SK-N-SH (cell line): ENCODE data around the gene STIM1. TPM values are rescaled to one million over a fixed set of nuclear protein-coding genes. Genes with fewer than 3 reads are reported as not detected.

Experiments
- CTCF ChIA-PET: fragments of 300-600, 350-600 bp; formaldehyde crosslinking; extraction: SDS; loops from one replicate; lab custom pipeline; 2021; lab: Yijun Ruan, JAX
- POLR2A ChIA-PET: fragments of 350-600 bp; sonication (Branson Sonifier 250); formaldehyde crosslinking; extraction: SDS; loops from one replicate; lab custom pipeline; 2020; ENCODE audit warnings: antibody characterized with exemption, inconsistent platforms; lab: Yijun Ruan, JAX
- DNase-seq: peaks from one replicate; pipeline ENCODE4 v3.0.0; 2012
- H2AFZ ChIP-seq: fragments of 200-600 bp; sonication (generic); 2 replicates; pipeline ENCODE4 v1.8.1; 2016; ENCODE audit warnings: antibody characterized with exemption, mild to moderate bottlenecking, low read depth
- H3F3A ChIP-seq: fragments of 200-600 bp; sonication (generic); replicated peaks from 2 replicates; pipeline ENCODE3; 2016; ENCODE audit warnings: antibody characterized with exemption, mild to moderate bottlenecking; ENCODE audit not compliant: insufficient read depth
- H3K27ac ChIP-seq, 2 experiments: fragments of 200-500 bp in 1 of 2; fragments of 200-600 bp in 1 of 2; sonication (Bioruptor generic) in 1 of 2; sonication (generic), shearing (Covaris generic) in 1 of 2; 2 replicates each; pipeline versions ENCODE4 v1.5.1 to v1.6.1; 2014 to 2016; ENCODE audit warnings: low read depth in 2 of 2, inconsistent platforms in 1 of 2, low read length in 1 of 2, mild to moderate bottlenecking in 1 of 2, mixed read lengths in 1 of 2
- H3K27me3 ChIP-seq: fragments of 200-600 bp; sonication (generic), shearing (Covaris generic); 2 replicates; pipeline ENCODE4 v1.6.1; 2016; ENCODE audit warnings: mixed run types; ENCODE audit not compliant: insufficient read depth
- H3K36me3 ChIP-seq, 2 experiments: fragments of 200-500 bp in 1 of 2; fragments of 200-600 bp in 1 of 2; sonication (Bioruptor generic) in 1 of 2; sonication (generic) in 1 of 2; replicated peaks in 1 of 2; 2 replicates each; pipeline versions ENCODE3 to v1.5.1; 2014 to 2016; ENCODE audit warnings: low read length in 1 of 2, mild to moderate bottlenecking in 1 of 2; ENCODE audit not compliant: insufficient read depth in 2 of 2, control insufficient read depth in 1 of 2
- H3K4me1 ChIP-seq, 2 experiments: fragments of 200-500 bp in 1 of 2; fragments of 200-600 bp in 1 of 2; sonication (Bioruptor generic) in 1 of 2; sonication (generic), shearing (Covaris generic) in 1 of 2; 2 replicates each; pipeline versions ENCODE4 v1.5.1 to v1.6.1; 2014 to 2016; ENCODE audit warnings: low read depth in 1 of 2, low read length in 1 of 2, mixed run types in 1 of 2; ENCODE audit not compliant: insufficient read depth in 2 of 2, control insufficient read depth in 1 of 2
- H3K4me2 ChIP-seq: fragments of 200-600 bp; sonication (generic), shearing (Covaris generic); 2 replicates; pipeline ENCODE4 v1.6.1; 2017; ENCODE audit warnings: mixed run types
- H3K4me3 ChIP-seq, 2 experiments: fragments of 200-500 bp in 1 of 2; fragments of 200-600 bp in 1 of 2; sonication (Bioruptor generic) in 1 of 2; sonication (generic), shearing (Covaris generic) in 1 of 2; 2 replicates each; pipeline versions ENCODE4 v1.5.1 to v1.8.1; 2014 to 2016; ENCODE audit warnings: low read depth in 2 of 2, inconsistent platforms in 1 of 2, low read length in 1 of 2, mild to moderate bottlenecking in 1 of 2, mixed read lengths in 1 of 2, moderate library complexity in 1 of 2
- H3K79me2 ChIP-seq: fragments of 200-600 bp; sonication (generic); 2 replicates; pipeline ENCODE4 v1.8.1; 2017; ENCODE audit warnings: mild to moderate bottlenecking; ENCODE audit not compliant: insufficient read depth
- H3K9ac ChIP-seq: fragments of 200-600 bp; sonication (generic); 2 replicates; pipeline ENCODE4 v1.6.1; 2017; ENCODE audit warnings: mixed run types
- H3K9me2 ChIP-seq: fragments of 200-600 bp; sonication (generic); 2 replicates; pipeline ENCODE4 v1.6.1; 2017; ENCODE audit warnings: mixed run types
- H3K9me3 ChIP-seq: fragments of 200-600 bp; sonication (generic); 2 replicates; pipeline ENCODE4 v1.6.1; 2017; ENCODE audit warnings: mixed run types, mild to moderate bottlenecking, moderate library complexity
- H4K20me1 ChIP-seq: fragments of 200-600 bp; sonication (generic); 2 replicates; pipeline ENCODE4 v1.6.1; 2017; ENCODE audit warnings: mild to moderate bottlenecking, mixed run types; ENCODE audit not compliant: insufficient read depth
- CHD2 ChIP-seq: fragments of 150-350 bp; IDR thresholded peaks from 2 replicates; pipeline ENCODE4 v1.6.1; 2018; ENCODE audit warnings: low read length; ENCODE audit not compliant: partially characterized antibody
- ELF1 ChIP-seq: IDR thresholded peaks from 2 replicates; pipeline ENCODE4 v1.4.0; 2012
- FOSL2 ChIP-seq: IDR thresholded peaks from 2 replicates; pipeline ENCODE4 v1.4.0; 2012; ENCODE audit warnings: low read depth, mild to moderate bottlenecking, moderate library complexity, borderline replicate concordance
- FOXM1 ChIP-seq: IDR thresholded peaks from 2 replicates; pipeline ENCODE4 v1.4.0; 2012; ENCODE audit warnings: low read depth, mild to moderate bottlenecking
- GATA2 ChIP-seq: sonication (generic); formaldehyde crosslinking; IDR thresholded peaks from 2 replicates; pipeline ENCODE4 v1.5.0; 2020; ENCODE audit warnings: mild to moderate bottlenecking, missing genetic modification reagents
- IRF3 ChIP-seq: fragments of 150-350 bp; IDR thresholded peaks from 2 replicates; pipeline ENCODE4 v1.6.1; 2016; ENCODE audit warnings: mild to moderate bottlenecking, low read depth, low read length
- MEF2A ChIP-seq: IDR thresholded peaks from 2 replicates; pipeline ENCODE4 v1.4.0; 2012; ENCODE audit warnings: low read depth, borderline replicate concordance
- MXI1 ChIP-seq: IDR thresholded peaks from 2 replicates; pipeline ENCODE4 v1.6.1; 2012; ENCODE audit warnings: mild to moderate bottlenecking, low read depth, low read length, improper control_type of control experiment
- NFIC ChIP-seq: IDR thresholded peaks from 2 replicates; pipeline ENCODE4 v1.4.0; 2012; ENCODE audit warnings: borderline replicate concordance
- NRF1 ChIP-seq: IDR thresholded peaks from 2 replicates; pipeline ENCODE4 v1.6.1; 2012; ENCODE audit warnings: low read depth, mild to moderate bottlenecking, low read length
- RCOR1 ChIP-seq: fragments of 150-350 bp; IDR thresholded peaks from 2 replicates; pipeline ENCODE4 v1.6.1; 2017; ENCODE audit warnings: antibody characterized with exemption, low read length
- SMC3 ChIP-seq: IDR thresholded peaks from 2 replicates; pipeline ENCODE4 v1.6.1; 2012; ENCODE audit warnings: low read depth, low read length, improper control_type of control experiment
- TCF12 ChIP-seq: IDR thresholded peaks from 2 replicates; pipeline ENCODE4 v1.4.0; 2012
- TEAD4 ChIP-seq: IDR thresholded peaks from 2 replicates; pipeline ENCODE4 v1.4.0; 2012; ENCODE audit warnings: mild to moderate bottlenecking, borderline replicate concordance; ENCODE audit not compliant: insufficient read depth
- USF1 ChIP-seq: IDR thresholded peaks from 2 replicates; pipeline ENCODE4 v1.4.0; 2012; ENCODE audit warnings: low read depth, borderline replicate concordance
- USF2 ChIP-seq: fragments of 150-350 bp; IDR thresholded peaks from 2 replicates; pipeline ENCODE4 v1.6.1; 2017; ENCODE audit warnings: antibody characterized with exemption, low read length, low read depth, borderline replicate concordance
- ZBTB33 ChIP-seq: IDR thresholded peaks from 2 replicates; pipeline ENCODE4 v1.4.0; 2012; ENCODE audit warnings: low read depth, borderline replicate concordance
- WGBS: methylation state at CpG from one replicate; pipeline ENCODE4 v1.1.6; 2017; ENCODE audit warnings: low lambda C conversion rate; 5-methylcytosine and 5-hydroxymethylcytosine counted together
- polyA plus RNA-seq, 3 experiments: library from polyadenylated mRNA; depleted of rRNA; stranded (reverse); fragments of >200 nt; gene quantifications; 2 replicates each; pipeline ENCODE4 v1.2.3, GENCODE V29; 2012

The STIM1 gene
- polyA plus RNA-seq, 1 of the 3 experiments (the other 2 are of a cell fraction) = 29.5 TPM

GRCh38 chr11:4103269-4103668 lies 247.8 kb downstream of the STIM1 start:
- H2AFZ ChIP-seq = no peak overlapping the region
- H3K9me2 ChIP-seq = no peaks in the 10 kb centered on the region
- 93% methylated on average over 2 of the region's 2 CpGs for WGBS
- CTCF ChIA-PET = interaction anchor here (0.7 kb wide), 1 partner anchor 30 kb away, joined by 3 read pairs; no protein-coding TSS in a partner anchor
- POLR2A ChIA-PET = no interaction called here
- H3K4me1 ChIP-seq = no peaks in the 10 kb centered on the region
- H3K9me3 ChIP-seq = no peaks in the 10 kb centered on the region
- H3K27ac ChIP-seq = no peak overlapping the region
- peaks cover 14 to 30% of the 10 kb centered on the region in 2 experiments for H3K36me3 ChIP-seq
- no peak for TF ChIP-seq USF2
- no peak for TF ChIP-seq SMC3
- TF ChIP-seq USF1 = no peak
- TF ChIP-seq GATA2 = no peak
- no peak for TF ChIP-seq FOSL2
- TF ChIP-seq NRF1 = no peak
- TF ChIP-seq MEF2A = no peak
- TF ChIP-seq MXI1 = no peak
- no peak for TF ChIP-seq TEAD4
- no peak for TF ChIP-seq TCF12
- TF ChIP-seq ZBTB33 = no peak
- no peak for TF ChIP-seq FOXM1
- TF ChIP-seq CHD2 = no peak
- TF ChIP-seq NFIC = no peak
- no peak for TF ChIP-seq RCOR1
- no peak for TF ChIP-seq IRF3
- no peak for TF ChIP-seq ELF1
- 0 out of 2 replicates have a peak, but pooled peaks cover 3% of the 10 kb centered on the region for H4K20me1 ChIP-seq
- no peak overlapping the region for H3K4me2 ChIP-seq
- H3F3A ChIP-seq = peaks cover 3% of the 10 kb centered on the region
- H3K4me3 ChIP-seq = no peak overlapping the region
- H3K9ac ChIP-seq = no peak overlapping the region
- H3K27me3 ChIP-seq = no peaks in the 10 kb centered on the region
- DNase-seq = no peak
- H3K79me2 ChIP-seq = peaks cover 62% of the 10 kb centered on the region
